HG03442 (cell line): ENCODE measurements around the gene NKAIN2.
"Not testable (repeated sequence)": the region's sequence is repeated elsewhere in the genome, so short reads cannot be mapped to it uniquely, and the experiment has no call there.

Source experiments
- ATAC-seq: cut with Tn5 transposase; IDR thresholded peaks from one replicate; pipeline ENCODE4 v1.9.1; 2021; ENCODE audit warnings: mild to moderate bottlenecking, moderate library complexity; ENCODE audit not compliant: unreplicated experiment

The NKAIN2 gene

GRCh38 chr6:123888771-123889513 is 85.3 kb downstream of the NKAIN2 start:
- no peak for ATAC-seq

GRCh38 chr6:123895346-123895745 is 91.7 kb downstream of the NKAIN2 start:
- no peak for ATAC-seq

GRCh38 chr6:123895806-123896205 is 92.1 kb downstream of the NKAIN2 start:
- no peak for ATAC-seq

GRCh38 chr6:123896869-123897268 is 93.2 kb downstream of the NKAIN2 start:
- no peak for ATAC-seq

GRCh38 chr6:123897965-123898364 is 94.3 kb downstream of the NKAIN2 start:
- no peak for ATAC-seq

GRCh38 chr6:123898665-123899064 is 95.0 kb downstream of the NKAIN2 start:
- no peak for ATAC-seq

- no peak for ATAC-seq
Observed at GRCh38 chr6:123899745-123900144, 96.1 kb downstream of the NKAIN2 start.

- ATAC-seq: no peak
Observed at GRCh38 chr6:123901436-123901835, 97.8 kb downstream of the NKAIN2 start.

GRCh38 chr6:123902738-123903313 is 99.2 kb downstream of the NKAIN2 start:
- no peak for ATAC-seq

GRCh38 chr6:123904228-123904627 is 100.6 kb downstream of the NKAIN2 start:
- no peak for ATAC-seq

- ATAC-seq: no peak
Observed at GRCh38 chr6:123908797-123909196, 105.1 kb downstream of the NKAIN2 start.

- no peak for ATAC-seq
Observed at GRCh38 chr6:123909989-123910388, 106.3 kb downstream of the NKAIN2 start.

- no peak for ATAC-seq
Observed at GRCh38 chr6:123913863-123914262, 110.2 kb downstream of the NKAIN2 start.

- not testable (repeated sequence) for ATAC-seq
Observed at GRCh38 chr6:123923379-123923778, 119.7 kb downstream of the NKAIN2 start.

GRCh38 chr6:123925350-123925749 is 121.7 kb downstream of the NKAIN2 start:
- peak; percentile 96 for ATAC-seq

GRCh38 chr6:123925842-123926399 is 122.3 kb downstream of the NKAIN2 start:
- no peak for ATAC-seq

GRCh38 chr6:123928529-123928928 is 124.9 kb downstream of the NKAIN2 start:
- ATAC-seq: no peak

- no peak for ATAC-seq
Observed at GRCh38 chr6:123931928-123932327, 128.3 kb downstream of the NKAIN2 start.

- ATAC-seq: no peak
Observed at GRCh38 chr6:123940551-123940950, 136.9 kb downstream of the NKAIN2 start.

- ATAC-seq: no peak
Observed at GRCh38 chr6:123941855-123942254, 138.2 kb downstream of the NKAIN2 start.

- ATAC-seq: no peak
Observed at GRCh38 chr6:123945386-123945785, 141.7 kb downstream of the NKAIN2 start.

- ATAC-seq: no peak
Observed at GRCh38 chr6:123953920-123954319, 150.3 kb downstream of the NKAIN2 start.
